Neutrophil (primary cell): Measurements from ENCODE around the gene TAAR1.
A peak's percentile ranks its signal among the peaks of the same experiment; 100 is the strongest.

Source experiments
- H3K27ac ChIP-seq: fragments of 200-600 bp; sonication (generic); 2 replicates; pipeline ENCODE4 v1.5.1; 2016; ENCODE audit warnings: mild to moderate bottlenecking, moderate library complexity
- H3K27me3 ChIP-seq: fragments of 200-600 bp; sonication (generic); 2 replicates; pipeline ENCODE4 v1.6.0; 2016; ENCODE audit warnings: mild to moderate bottlenecking
- H3K36me3 ChIP-seq: fragments of 200-600 bp; sonication (generic); 2 replicates; pipeline ENCODE4 v1.5.1; 2017
- H3K4me1 ChIP-seq, 2 experiments: fragments of 200-600 bp in 1 of 2; sonication (generic) in 1 of 2; 1 replicate in 1 of 2; 2 replicates in 1 of 2; pipeline versions ENCODE4 v1.5.1 to v1.6.1; 2013 to 2016; ENCODE audit warnings: low read depth in 1 of 2, low read length in 1 of 2, mild to moderate bottlenecking in 1 of 2, moderate library complexity in 1 of 2; ENCODE audit not compliant: control insufficient read depth in 1 of 2, insufficient read depth in 1 of 2
- H3K4me3 ChIP-seq, 2 experiments: fragments of 200-600 bp in 1 of 2; sonication (generic) in 1 of 2; 1 replicate in 1 of 2; 2 replicates in 1 of 2; pipeline ENCODE4 v1.5.1; 2013 to 2016; ENCODE audit warnings: low read depth in 1 of 2, low read length in 1 of 2, mild to moderate bottlenecking in 1 of 2, moderate library complexity in 1 of 2
- H3K9me3 ChIP-seq: fragments of 200-600 bp; sonication (generic); 2 replicates; pipeline ENCODE4 v1.5.1; 2016
- TF ChIP-seq, protein P1 (sequence below): fragments of 200-600 bp; sonication (generic); IDR thresholded peaks from 2 replicates; pipeline ENCODE4 v1.5.1; 2016; ENCODE audit warnings: antibody characterized with exemption

TAAR1 gene

DNA sequence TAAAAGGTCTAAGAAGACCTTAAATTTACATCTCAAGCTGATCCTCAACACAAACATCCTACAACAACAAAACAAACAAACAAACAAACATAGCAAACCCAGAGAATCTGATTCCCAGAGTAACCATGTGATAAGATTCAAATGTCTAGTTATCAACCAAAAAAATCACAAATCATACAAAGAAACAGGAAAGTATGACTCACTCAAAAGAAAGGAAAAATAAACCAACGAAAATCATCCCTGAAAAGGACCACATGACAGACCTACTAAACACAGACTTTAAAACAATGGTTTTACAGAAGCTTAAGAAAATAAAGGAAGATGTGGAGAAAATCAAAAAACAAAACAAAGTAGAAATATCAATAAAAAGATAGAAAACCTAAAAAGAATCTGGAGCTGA, 36.8 kb upstream of the TAAR1 start:
- Histone ChIP-seq H3K36me3 (peaks cover 34% of the 10 kb centered on the region), H3K27me3 (no peaks in the 10 kb centered on the region), H3K9me3 (no peaks in the 10 kb centered on the region), H3K4me3 (no peak overlapping the region), H3K4me1 (peaks cover 0 to 3% of the 10 kb centered on the region in 2 experiments), H3K27ac (no peak overlapping the region)
- TF ChIP-seq, protein P1, sequence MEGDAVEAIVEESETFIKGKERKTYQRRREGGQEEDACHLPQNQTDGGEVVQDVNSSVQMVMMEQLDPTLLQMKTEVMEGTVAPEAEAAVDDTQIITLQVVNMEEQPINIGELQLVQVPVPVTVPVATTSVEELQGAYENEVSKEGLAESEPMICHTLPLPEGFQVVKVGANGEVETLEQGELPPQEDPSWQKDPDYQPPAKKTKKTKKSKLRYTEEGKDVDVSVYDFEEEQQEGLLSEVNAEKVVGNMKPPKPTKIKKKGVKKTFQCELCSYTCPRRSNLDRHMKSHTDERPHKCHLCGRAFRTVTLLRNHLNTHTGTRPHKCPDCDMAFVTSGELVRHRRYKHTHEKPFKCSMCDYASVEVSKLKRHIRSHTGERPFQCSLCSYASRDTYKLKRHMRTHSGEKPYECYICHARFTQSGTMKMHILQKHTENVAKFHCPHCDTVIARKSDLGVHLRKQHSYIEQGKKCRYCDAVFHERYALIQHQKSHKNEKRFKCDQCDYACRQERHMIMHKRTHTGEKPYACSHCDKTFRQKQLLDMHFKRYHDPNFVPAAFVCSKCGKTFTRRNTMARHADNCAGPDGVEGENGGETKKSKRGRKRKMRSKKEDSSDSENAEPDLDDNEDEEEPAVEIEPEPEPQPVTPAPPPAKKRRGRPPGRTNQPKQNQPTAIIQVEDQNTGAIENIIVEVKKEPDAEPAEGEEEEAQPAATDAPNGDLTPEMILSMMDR: no peak

DNA sequence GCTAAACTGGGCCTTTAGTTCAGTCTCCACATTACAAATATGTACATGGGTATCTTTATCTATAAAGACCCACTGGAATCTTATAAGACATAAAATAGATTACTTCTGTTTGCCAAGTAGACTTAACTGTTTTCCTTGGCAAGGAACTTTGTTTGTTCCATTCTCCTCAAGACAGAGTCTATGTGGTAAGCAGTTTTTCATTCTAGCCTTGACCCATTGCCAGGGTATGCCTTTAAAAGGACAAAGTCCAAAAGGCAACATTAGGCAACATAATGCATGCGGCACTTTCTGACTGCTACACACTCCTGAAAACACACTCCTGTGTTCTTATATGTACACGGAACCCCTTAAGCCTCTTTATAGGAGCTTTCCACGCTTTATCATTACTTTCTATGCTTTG, 34.5 kb upstream of the TAAR1 start:
- peaks cover 46% of the 10 kb centered on the region for H3K36me3 ChIP-seq
- H3K27ac ChIP-seq: no peak overlapping the region
- H3K4me1 ChIP-seq: no peaks in the 10 kb centered on the region
- TF ChIP-seq, protein P1: no peak
- no peaks in the 10 kb centered on the region for H3K27me3 ChIP-seq
- H3K9me3 ChIP-seq: no peaks in the 10 kb centered on the region
- H3K4me3 ChIP-seq: no peak overlapping the region

DNA sequence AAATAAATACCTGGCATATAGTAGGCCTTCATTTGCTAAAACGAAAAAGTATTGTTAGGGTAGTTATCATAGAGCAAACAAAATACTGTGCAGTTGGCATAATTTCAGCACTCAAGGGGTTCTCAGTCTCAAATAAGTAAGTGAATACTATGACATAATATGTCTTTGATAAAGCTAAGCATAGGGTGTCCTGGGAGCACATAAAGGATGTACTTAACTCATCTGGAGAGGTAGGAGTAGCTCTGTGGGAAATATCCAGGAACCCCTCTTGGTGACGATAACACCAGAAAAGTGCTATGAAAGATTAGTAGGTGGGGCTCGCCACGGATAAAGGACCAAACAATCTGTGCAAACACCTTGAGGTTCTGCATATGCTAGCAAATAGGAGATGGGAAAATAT, 31.7 kb upstream of the TAAR1 start:
- Histone ChIP-seq H3K4me3 (no peak overlapping the region), H3K27me3 (no peaks in the 10 kb centered on the region), H3K36me3 (peaks cover 52% of the 10 kb centered on the region), H3K9me3 (no peaks in the 10 kb centered on the region), H3K4me1 (no peaks in the 10 kb centered on the region), H3K27ac (no peak overlapping the region)
- TF ChIP-seq, protein P1: no peak

DNA sequence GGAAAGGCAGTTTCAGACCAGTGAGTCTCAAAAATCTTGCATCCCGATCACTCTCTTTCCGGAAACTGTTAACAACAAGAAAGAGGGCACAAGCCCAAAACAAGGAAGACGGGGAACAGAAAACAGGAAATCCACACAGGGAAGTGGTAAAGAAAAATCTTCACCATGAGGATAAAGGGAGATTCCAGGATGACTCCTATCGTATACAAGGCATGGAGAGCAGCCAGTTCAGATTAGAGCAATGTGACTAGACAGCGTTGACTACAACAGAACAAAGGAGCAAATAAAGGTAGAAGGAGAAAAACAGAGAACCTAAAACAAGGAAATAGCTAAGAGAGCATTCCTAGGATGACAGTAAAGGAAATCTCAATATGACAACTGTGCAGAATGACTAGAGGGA, 28.3 kb upstream of the TAAR1 start:
- Histone ChIP-seq H3K4me1 (peaks cover 4 to 5% of the 10 kb centered on the region in 2 experiments), H3K27me3 (no peaks in the 10 kb centered on the region), H3K4me3 (no peak overlapping the region), H3K36me3 (peaks cover 56% of the 10 kb centered on the region), H3K9me3 (no peaks in the 10 kb centered on the region), H3K27ac (no peak overlapping the region)
- TF ChIP-seq, protein P1: no peak

DNA sequence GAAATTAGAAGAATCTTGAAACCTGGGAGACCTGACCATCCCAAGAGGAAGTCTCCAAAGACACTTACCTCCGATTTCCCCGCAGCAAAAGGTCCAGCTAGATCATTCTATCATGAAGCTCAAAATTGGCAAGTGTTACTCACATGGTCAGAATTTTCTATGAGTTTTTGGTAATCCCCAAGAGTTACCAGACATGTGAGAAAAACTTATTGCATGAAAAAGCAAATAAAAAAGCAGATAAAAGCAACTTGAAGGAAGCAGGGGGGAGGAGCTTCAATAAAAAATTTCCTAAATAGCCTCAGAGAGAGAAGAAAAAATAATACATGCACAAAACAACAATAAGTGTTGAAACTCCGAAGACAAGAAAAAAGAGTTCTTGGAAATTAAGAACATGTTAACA, 27.5 kb upstream of the TAAR1 start:
- TF ChIP-seq, protein P1: no peak
- H3K36me3 ChIP-seq: peaks cover 56% of the 10 kb centered on the region
- H3K4me3 ChIP-seq: no peak overlapping the region
- no peaks in the 10 kb centered on the region for H3K9me3 ChIP-seq
- no peak overlapping the region for H3K27ac ChIP-seq
- peaks cover 4 to 5% of the 10 kb centered on the region in 2 experiments for H3K4me1 ChIP-seq
- H3K27me3 ChIP-seq: no peaks in the 10 kb centered on the region

DNA sequence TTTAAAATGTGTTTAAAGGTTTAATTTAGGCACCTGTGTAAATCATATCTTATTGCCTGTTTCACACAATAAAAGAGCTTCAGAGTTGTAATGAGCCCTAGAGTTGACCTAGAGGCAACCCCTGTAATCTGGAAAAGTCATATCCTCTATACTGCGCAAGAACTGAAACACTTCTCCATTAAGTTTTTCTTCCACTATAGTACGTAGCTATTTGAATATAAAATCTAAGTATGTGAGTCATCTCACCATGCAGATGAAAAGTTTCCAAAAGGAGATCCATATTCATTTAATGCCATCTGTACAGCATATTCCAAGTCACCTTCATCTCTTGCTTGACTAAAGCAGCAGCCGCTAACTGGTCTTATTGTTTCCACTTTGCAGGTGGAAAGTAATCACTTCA, 26.0 kb upstream of the TAAR1 start:
- no peaks in the 10 kb centered on the region for H3K27me3 ChIP-seq

More for the DNA sequence above, 26.0 kb upstream of the TAAR1 start:
- Histone ChIP-seq H3K36me3 (peaks cover 41% of the 10 kb centered on the region), H3K9me3 (no peaks in the 10 kb centered on the region), H3K4me3 (no peak overlapping the region), H3K4me1 (peaks cover 4 to 5% of the 10 kb centered on the region in 2 experiments), H3K27ac (peak overlapping the region; percentile 34)
- TF ChIP-seq, protein P1: no peak
